Lower leg skin (tissue), 3 donors: ENCODE measurements around the gene SH2D4B.

Experiments used
- POLR2A ChIP-seq, 2 donors: fragments of 450-650 bp; IDR thresholded peaks; one replicate each; pipeline ENCODE4 v1.6.1; 2016 to 2017; ENCODE audit warnings: antibody characterized with exemption in 2 of 2, mild to moderate bottlenecking in 1 of 2, moderate library complexity in 1 of 2
- TF ChIP-seq, protein P1 (sequence below), 3 donors: fragments of 450-650 bp; IDR thresholded peaks; one replicate each; pipeline ENCODE4 v1.5.1; 2016; ENCODE audit warnings: antibody characterized with exemption in 3 of 3, mild to moderate bottlenecking in 3 of 3, moderate library complexity in 2 of 3

DNA sequence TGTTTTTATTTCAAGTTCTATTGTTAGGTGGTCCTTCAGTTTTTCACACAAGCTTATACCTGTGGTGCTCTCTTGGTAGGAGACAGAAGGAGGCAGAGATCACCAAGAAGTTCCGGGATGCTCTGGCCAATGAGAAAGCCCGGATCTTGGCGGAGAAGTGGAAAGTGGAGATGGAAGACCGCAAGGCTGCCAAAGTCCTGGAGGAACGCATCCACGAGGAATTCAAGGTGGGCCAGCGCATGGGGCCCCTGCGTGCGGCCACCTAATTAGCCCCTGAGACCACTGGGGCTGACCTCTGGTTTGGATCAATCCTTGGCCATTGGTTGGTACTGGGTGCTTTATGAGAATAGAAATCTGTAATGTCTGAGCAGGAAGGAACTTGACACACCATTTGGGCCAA lies 33.6 kb downstream of the SH2D4B start:
- TF ChIP-seq, protein P1, sequence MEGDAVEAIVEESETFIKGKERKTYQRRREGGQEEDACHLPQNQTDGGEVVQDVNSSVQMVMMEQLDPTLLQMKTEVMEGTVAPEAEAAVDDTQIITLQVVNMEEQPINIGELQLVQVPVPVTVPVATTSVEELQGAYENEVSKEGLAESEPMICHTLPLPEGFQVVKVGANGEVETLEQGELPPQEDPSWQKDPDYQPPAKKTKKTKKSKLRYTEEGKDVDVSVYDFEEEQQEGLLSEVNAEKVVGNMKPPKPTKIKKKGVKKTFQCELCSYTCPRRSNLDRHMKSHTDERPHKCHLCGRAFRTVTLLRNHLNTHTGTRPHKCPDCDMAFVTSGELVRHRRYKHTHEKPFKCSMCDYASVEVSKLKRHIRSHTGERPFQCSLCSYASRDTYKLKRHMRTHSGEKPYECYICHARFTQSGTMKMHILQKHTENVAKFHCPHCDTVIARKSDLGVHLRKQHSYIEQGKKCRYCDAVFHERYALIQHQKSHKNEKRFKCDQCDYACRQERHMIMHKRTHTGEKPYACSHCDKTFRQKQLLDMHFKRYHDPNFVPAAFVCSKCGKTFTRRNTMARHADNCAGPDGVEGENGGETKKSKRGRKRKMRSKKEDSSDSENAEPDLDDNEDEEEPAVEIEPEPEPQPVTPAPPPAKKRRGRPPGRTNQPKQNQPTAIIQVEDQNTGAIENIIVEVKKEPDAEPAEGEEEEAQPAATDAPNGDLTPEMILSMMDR (IDR thresholded peaks at IDR 0.05): no peak
- TF ChIP-seq POLR2A (IDR thresholded peaks at IDR 0.05): no peak
